HL-60 (cell line): ENCODE results near the gene TUBB4B.

Experiments
- SPI1 ChIP-seq: IDR thresholded peaks from 2 replicates; pipeline ENCODE4 v1.6.1; 2012; ENCODE audit warnings: low read depth, mild to moderate bottlenecking, borderline replicate concordance
- TF ChIP-seq, protein P1 (sequence below): IDR thresholded peaks from one replicate; pipeline ENCODE4 v1.5.1; 2011; ENCODE audit warnings: low read length, control low read depth, inconsistent platforms; ENCODE audit not compliant: insufficient read depth

DNA sequence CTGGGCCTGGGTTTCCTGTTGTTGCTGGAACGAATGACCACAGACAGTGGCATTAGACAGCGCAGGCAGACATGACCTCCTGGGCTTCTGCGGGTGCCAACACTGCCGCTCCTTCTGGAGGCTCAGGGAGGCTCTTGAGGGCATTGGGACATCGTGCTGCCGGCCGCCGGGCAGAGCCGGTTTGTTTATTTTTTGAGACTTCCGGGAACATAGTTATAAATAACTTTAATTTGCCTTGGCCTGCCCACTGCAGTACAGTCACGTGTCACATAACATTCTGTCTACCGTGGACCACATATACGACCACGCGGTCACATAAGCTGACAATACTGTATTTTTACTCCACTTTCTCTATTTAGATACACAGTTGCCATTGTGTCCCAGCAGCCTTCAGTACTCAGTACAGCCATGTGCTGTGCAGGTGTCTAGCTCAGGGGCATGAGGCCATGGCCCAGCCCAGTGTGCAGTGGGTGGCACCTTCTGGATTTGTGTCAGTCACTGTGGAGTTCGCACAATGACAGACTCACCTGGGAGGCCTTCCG is 28.2 kb downstream of the TUBB4B start:
- TF ChIP-seq, protein P1, sequence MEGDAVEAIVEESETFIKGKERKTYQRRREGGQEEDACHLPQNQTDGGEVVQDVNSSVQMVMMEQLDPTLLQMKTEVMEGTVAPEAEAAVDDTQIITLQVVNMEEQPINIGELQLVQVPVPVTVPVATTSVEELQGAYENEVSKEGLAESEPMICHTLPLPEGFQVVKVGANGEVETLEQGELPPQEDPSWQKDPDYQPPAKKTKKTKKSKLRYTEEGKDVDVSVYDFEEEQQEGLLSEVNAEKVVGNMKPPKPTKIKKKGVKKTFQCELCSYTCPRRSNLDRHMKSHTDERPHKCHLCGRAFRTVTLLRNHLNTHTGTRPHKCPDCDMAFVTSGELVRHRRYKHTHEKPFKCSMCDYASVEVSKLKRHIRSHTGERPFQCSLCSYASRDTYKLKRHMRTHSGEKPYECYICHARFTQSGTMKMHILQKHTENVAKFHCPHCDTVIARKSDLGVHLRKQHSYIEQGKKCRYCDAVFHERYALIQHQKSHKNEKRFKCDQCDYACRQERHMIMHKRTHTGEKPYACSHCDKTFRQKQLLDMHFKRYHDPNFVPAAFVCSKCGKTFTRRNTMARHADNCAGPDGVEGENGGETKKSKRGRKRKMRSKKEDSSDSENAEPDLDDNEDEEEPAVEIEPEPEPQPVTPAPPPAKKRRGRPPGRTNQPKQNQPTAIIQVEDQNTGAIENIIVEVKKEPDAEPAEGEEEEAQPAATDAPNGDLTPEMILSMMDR = no peak
- TF ChIP-seq SPI1 = no peak
